ENCODE data around the gene MYH7B. TPM values are rescaled to one million over a fixed set of nuclear protein-coding genes. Genes with fewer than 3 reads are reported as not detected.

The MYH7B gene
- total and polyA plus RNA-seq, 2 donors (not counting 3 experiments of a cell fraction or from before 2014, with no cell fraction given) = 0.03 TPM; not detected in 1

DNA sequence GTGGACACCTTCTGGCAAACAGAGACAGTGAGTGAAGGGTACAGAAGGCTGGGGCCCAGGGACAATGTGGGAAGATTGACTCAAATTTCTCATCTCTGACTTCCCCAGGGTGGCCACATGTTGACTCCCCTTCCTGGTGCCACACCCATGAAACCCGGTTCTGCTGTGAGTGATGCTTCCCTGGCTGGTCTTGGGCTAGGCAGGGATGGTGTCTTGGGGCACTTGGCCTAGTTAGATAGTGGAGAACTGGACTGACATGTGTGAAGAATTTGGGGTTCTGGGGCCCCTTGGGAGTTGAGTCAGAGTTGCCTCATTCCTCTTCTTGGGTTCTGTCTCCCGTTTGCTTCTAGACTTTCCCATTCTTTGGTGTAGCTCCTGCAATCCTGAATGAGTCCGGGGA, 34.2 kb upstream of the MYH7B start:
- TF ChIP-seq, protein P1, sequence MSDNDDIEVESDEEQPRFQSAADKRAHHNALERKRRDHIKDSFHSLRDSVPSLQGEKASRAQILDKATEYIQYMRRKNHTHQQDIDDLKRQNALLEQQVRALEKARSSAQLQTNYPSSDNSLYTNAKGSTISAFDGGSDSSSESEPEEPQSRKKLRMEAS (IDR thresholded peaks at IDR 0.05; ENCODE audit: insufficient read depth, insufficient read length) = no peak
- TF ChIP-seq FOS (IDR thresholded peaks at IDR 0.05; ENCODE audit: borderline replicate concordance, insufficient read depth, low read length) (no peak), JUN (IDR thresholded peaks at IDR 0.05; ENCODE audit: borderline replicate concordance, insufficient read depth, insufficient read length, low read depth) (no peak), POLR2A (IDR thresholded peaks at IDR 0.05; ENCODE audit: low read depth, low read length) (no peak), EZH2 (IDR thresholded peaks at IDR 0.05; ENCODE audit: borderline replicate concordance, low read depth, low read length, severe bottlenecking) (no peak), GATA2 (IDR thresholded peaks at IDR 0.05; ENCODE audit: insufficient read depth, insufficient read length, low read depth, low read length) (no peak), MYC (IDR thresholded peaks at IDR 0.05; ENCODE audit: low read depth, low read length) (no peak), POLR2AphosphoS5 (IDR thresholded peaks at IDR 0.05; ENCODE audit: insufficient read depth, low read depth, low read length) (no peak)
- TF ChIP-seq, protein P2, sequence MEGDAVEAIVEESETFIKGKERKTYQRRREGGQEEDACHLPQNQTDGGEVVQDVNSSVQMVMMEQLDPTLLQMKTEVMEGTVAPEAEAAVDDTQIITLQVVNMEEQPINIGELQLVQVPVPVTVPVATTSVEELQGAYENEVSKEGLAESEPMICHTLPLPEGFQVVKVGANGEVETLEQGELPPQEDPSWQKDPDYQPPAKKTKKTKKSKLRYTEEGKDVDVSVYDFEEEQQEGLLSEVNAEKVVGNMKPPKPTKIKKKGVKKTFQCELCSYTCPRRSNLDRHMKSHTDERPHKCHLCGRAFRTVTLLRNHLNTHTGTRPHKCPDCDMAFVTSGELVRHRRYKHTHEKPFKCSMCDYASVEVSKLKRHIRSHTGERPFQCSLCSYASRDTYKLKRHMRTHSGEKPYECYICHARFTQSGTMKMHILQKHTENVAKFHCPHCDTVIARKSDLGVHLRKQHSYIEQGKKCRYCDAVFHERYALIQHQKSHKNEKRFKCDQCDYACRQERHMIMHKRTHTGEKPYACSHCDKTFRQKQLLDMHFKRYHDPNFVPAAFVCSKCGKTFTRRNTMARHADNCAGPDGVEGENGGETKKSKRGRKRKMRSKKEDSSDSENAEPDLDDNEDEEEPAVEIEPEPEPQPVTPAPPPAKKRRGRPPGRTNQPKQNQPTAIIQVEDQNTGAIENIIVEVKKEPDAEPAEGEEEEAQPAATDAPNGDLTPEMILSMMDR (IDR thresholded peaks at IDR 0.05; ENCODE audit: extremely low read depth in 1 of 2, insufficient read depth in 1 of 2, low read depth in 1 of 2, low read length in 2 of 2) = no peak
- H3K4me3 ChIP-seq (replicated peaks in 1 of 3; ENCODE audit: insufficient read depth in 1 of 3, low read depth in 1 of 3, low read length in 3 of 3) = no peak overlapping the region
- no peak for FAIRE-seq
- no peaks in the 10 kb centered on the region for H3K27me3 ChIP-seq (ENCODE audit: control insufficient read depth in 2 of 2, insufficient read depth in 2 of 2, low read length in 2 of 2)
- H2AFZ ChIP-seq (ENCODE audit: low read depth, low read length) = no peak overlapping the region
- no peak overlapping the region for H3K4me2 ChIP-seq (ENCODE audit: insufficient read depth, low read length)
- no peak overlapping the region for H3K9ac ChIP-seq (replicated peaks; ENCODE audit: extremely low read depth, insufficient read depth, low read length)
- CTCF ChIA-PET = no interaction called here
- H3K27ac ChIP-seq (ENCODE audit: insufficient read depth, low read depth, low read length) = no peak overlapping the region
- H3K79me2 ChIP-seq (ENCODE audit: control insufficient read depth, insufficient read depth, low read length) = no peaks in the 10 kb centered on the region
- no peak for DNase-seq (ENCODE audit: low read depth, low spot score)
- dilution Hi-C loops (cut with MboI; ENCODE audit: extremely low pct_ligation_motif_present, low sequenced_read_pairs) = no loop called here
- intact Hi-C loops (cut with micrococcal nuclease) = no loop called here
- H3K36me3 ChIP-seq (ENCODE audit: control insufficient read depth in 2 of 2, extremely low read depth in 1 of 2, insufficient read depth in 2 of 2, low read length in 2 of 2) = peaks cover 11 to 14% of the 10 kb centered on the region in 2 experiments
- BruUV-seq (replicated peaks) = no TSS peak
- H3K9me3 ChIP-seq (replicated peaks; ENCODE audit: control insufficient read depth, insufficient read depth, low read length) = no peaks in the 10 kb centered on the region
- POLR2A ChIA-PET = no interaction called here
- no peaks in the 10 kb centered on the region for H3K9me1 ChIP-seq (replicated peaks; ENCODE audit: control insufficient read depth, extremely low read depth, insufficient read depth, low read length)
- H3K4me1 ChIP-seq (ENCODE audit: control insufficient read depth, extremely low read depth, insufficient read depth, low read length) = no peaks in the 10 kb centered on the region
- no peaks in the 10 kb centered on the region for H4K20me1 ChIP-seq (replicated peaks; ENCODE audit: control insufficient read depth, extremely low read depth, insufficient read depth, low read length)
